H9 (cell line): ENCODE results near the gene OR6M1. TPM values are rescaled to one million over a fixed set of nuclear protein-coding genes. Genes with fewer than 3 reads are reported as not detected.

ENCODE experiments used
- DNase-seq: peaks from one replicate; pipeline ENCODE4 v3.0.0-alpha.2; 2017
- H2AFZ ChIP-seq: one replicate; pipeline ENCODE4 v1.6.1; 2013; ENCODE audit warnings: mild to moderate bottlenecking, low read length, control low read depth, moderate library complexity
- H2AK5ac ChIP-seq: 2 replicates; pipeline ENCODE4 v1.6.1; 2013; ENCODE audit warnings: low read length, control low read depth, mixed read lengths; ENCODE audit not compliant: insufficient read length
- H2BK120ac ChIP-seq: one replicate; pipeline ENCODE4 v1.6.1; 2013; ENCODE audit warnings: low read depth, mild to moderate bottlenecking, low read length, control low read depth, inconsistent platforms; ENCODE audit not compliant: poor library complexity, severe bottlenecking
- H2BK12ac ChIP-seq: 2 replicates; pipeline ENCODE4 v1.6.1; 2013; ENCODE audit warnings: low read length, control low read depth, mixed read lengths, low read depth; ENCODE audit not compliant: insufficient read length
- H2BK15ac ChIP-seq: 2 replicates; pipeline ENCODE4 v1.6.1; 2013; ENCODE audit warnings: low read depth, low read length, control low read depth
- H2BK20ac ChIP-seq: one replicate; pipeline ENCODE4 v1.6.1; 2013; ENCODE audit warnings: low read depth, mild to moderate bottlenecking, low read length, control low read depth, inconsistent platforms; ENCODE audit not compliant: poor library complexity, severe bottlenecking
- H2BK5ac ChIP-seq: 2 replicates; pipeline ENCODE4 v1.6.1; 2013; ENCODE audit warnings: low read length, control low read depth, mixed read lengths; ENCODE audit not compliant: insufficient read length
- H3K14ac ChIP-seq: 2 replicates; pipeline ENCODE4 v1.6.1; 2013; ENCODE audit warnings: low read length, control low read depth; ENCODE audit not compliant: insufficient read depth
- H3K18ac ChIP-seq: 2 replicates; pipeline ENCODE4 v1.6.1; 2013; ENCODE audit warnings: low read depth, mild to moderate bottlenecking, mixed read lengths, low read length, control low read depth; ENCODE audit not compliant: insufficient read length
- H3K23ac ChIP-seq: 2 replicates; pipeline ENCODE4 v1.6.1; 2013; ENCODE audit warnings: low read length, control low read depth, mixed read lengths, low read depth; ENCODE audit not compliant: insufficient read length
- H3K23me2 ChIP-seq: 2 replicates; pipeline ENCODE4 v1.6.1; 2013; ENCODE audit warnings: low read depth, mild to moderate bottlenecking, mixed read lengths, low read length, control low read depth; ENCODE audit not compliant: insufficient read length, poor library complexity, severe bottlenecking
- H3K27ac ChIP-seq: 2 replicates; pipeline ENCODE4 v1.5.1; 2013; ENCODE audit warnings: low read length, control low read depth, mixed read lengths, low read depth; ENCODE audit not compliant: insufficient read length
- H3K27me3 ChIP-seq: 2 replicates; pipeline ENCODE4 v1.6.1; 2013; ENCODE audit warnings: low read length, control low read depth, inconsistent platforms; ENCODE audit not compliant: insufficient read depth
- H3K4ac ChIP-seq: 2 replicates; pipeline ENCODE4 v1.6.1; 2013; ENCODE audit warnings: low read depth, mild to moderate bottlenecking, control low read depth, inconsistent platforms, low read length, moderate library complexity
- H3K4me1 ChIP-seq: 2 replicates; pipeline ENCODE4 v1.6.1; 2013; ENCODE audit warnings: low read length, control low read depth, inconsistent platforms; ENCODE audit not compliant: insufficient read depth
- H3K4me2 ChIP-seq: 2 replicates; pipeline ENCODE4 v1.6.1; 2013; ENCODE audit warnings: low read length, control low read depth, mixed read lengths; ENCODE audit not compliant: insufficient read length, insufficient read depth
- H3K56ac ChIP-seq: 2 replicates; pipeline ENCODE4 v1.6.1; 2013; ENCODE audit warnings: low read depth, mild to moderate bottlenecking, mixed read lengths, low read length, control low read depth; ENCODE audit not compliant: insufficient read length
- H3K79me1 ChIP-seq: 2 replicates; pipeline ENCODE4 v1.6.1; 2013; ENCODE audit warnings: low read depth, mild to moderate bottlenecking, moderate library complexity, low read length, control low read depth, inconsistent platforms; ENCODE audit not compliant: insufficient read depth, poor library complexity, severe bottlenecking
- H3K79me2 ChIP-seq: 2 replicates; pipeline ENCODE4 v1.6.1; 2013; ENCODE audit warnings: low read length, control low read depth, inconsistent platforms; ENCODE audit not compliant: insufficient read depth
- H3K9ac ChIP-seq: 2 replicates; pipeline ENCODE4 v1.6.1; 2013; ENCODE audit warnings: low read length, control low read depth, mixed read lengths; ENCODE audit not compliant: insufficient read length; ENCODE audit errors: extremely low read depth
- H3K9me3 ChIP-seq: one replicate; pipeline ENCODE4 v1.6.1; 2013; ENCODE audit warnings: low read depth, low read length, inconsistent platforms; ENCODE audit not compliant: control insufficient read depth
- H3T11ph ChIP-seq: one replicate; pipeline ENCODE4 v1.6.1; 2013; ENCODE audit warnings: mild to moderate bottlenecking, low read length, control low read depth, inconsistent platforms
- H4K20me1 ChIP-seq: one replicate; pipeline ENCODE4 v1.6.1; 2013; ENCODE audit not compliant: control insufficient read depth, insufficient read length, insufficient read depth
- H4K5ac ChIP-seq: 2 replicates; pipeline ENCODE4 v1.6.1; 2013; ENCODE audit warnings: low read depth, mild to moderate bottlenecking, mixed read lengths, low read length, control low read depth; ENCODE audit not compliant: insufficient read length
- H4K8ac ChIP-seq: replicated peaks from 2 replicates; pipeline ENCODE4 v1.6.1; 2013; ENCODE audit warnings: low read length, control low read depth, mixed read lengths, low read depth; ENCODE audit not compliant: insufficient read length
- H4K91ac ChIP-seq: 2 replicates; pipeline ENCODE4 v1.6.1; 2013; ENCODE audit warnings: low read depth, mild to moderate bottlenecking, moderate library complexity, mixed read lengths, low read length, control low read depth; ENCODE audit not compliant: insufficient read length
- H3K27ac Mint-ChIP-seq, 3 experiments: 2 replicates in 2 of 3; 3 replicates in 1 of 3; pipeline ENCODE4 v1.8.0; 2020 to 2021; ENCODE audit warnings: mixed read lengths in 3 of 3, mild to moderate bottlenecking in 1 of 3, moderate library complexity in 1 of 3
- H3K27me3 Mint-ChIP-seq: 2 replicates; pipeline ENCODE4 v1.8.0; 2021; ENCODE audit warnings: low read depth, mild to moderate bottlenecking, moderate library complexity, mixed read lengths
- H3K36me3 Mint-ChIP-seq, 3 experiments: 2 replicates in 2 of 3; 3 replicates in 1 of 3; pipeline ENCODE4 v1.8.0; 2020 to 2021; ENCODE audit warnings: low read depth in 3 of 3, mixed read lengths in 3 of 3; ENCODE audit not compliant: insufficient read depth in 1 of 3
- H3K4me1 Mint-ChIP-seq, 2 experiments: 2 replicates each; pipeline ENCODE4 v1.8.0; 2020; ENCODE audit warnings: mixed read lengths in 2 of 2
- H3K4me3 Mint-ChIP-seq, 2 experiments: 2 replicates in 1 of 2; 3 replicates in 1 of 2; pipeline ENCODE4 v1.8.0; 2020 to 2021; ENCODE audit warnings: mild to moderate bottlenecking in 2 of 2, mixed read lengths in 2 of 2, moderate library complexity in 1 of 2
- H3K9me3 Mint-ChIP-seq, 2 experiments: 2 replicates in 1 of 2; 3 replicates in 1 of 2; pipeline ENCODE4 v1.8.0; 2020; ENCODE audit warnings: mild to moderate bottlenecking in 2 of 2, mixed read lengths in 2 of 2, moderate library complexity in 1 of 2
- CTCF ChIP-seq: fragments of 200-600 bp; sonication (generic); conservative IDR thresholded peaks from 3 replicates; pipeline ENCODE4 v1.8.0; 2021; ENCODE audit warnings: antibody characterized with exemption, mild to moderate bottlenecking
- WGBS: extraction: QIAGEN DNeasy Blood & Tissue Kit; methylation state at CpG from one replicate; pipeline ENCODE4 v1.1.7; 2013; ENCODE audit warnings: missing lambda C conversion rate, low lambda C conversion rate, mixed read lengths; ENCODE audit not compliant: insufficient read length; ENCODE audit errors: extremely low coverage; 5-methylcytosine and 5-hydroxymethylcytosine counted together
- total RNA-seq: library from RNA; stranded (reverse); gene quantifications from 2 replicates; pipeline ENCODE4 v1.2.1, GENCODE V29; 2021

The OR6M1 gene
- total RNA-seq, 1 experiment from 2014 or later, result not detected

- no peak overlapping the region for H3K27ac Mint-ChIP-seq
- Histone ChIP-seq H3K23ac (no peak overlapping the region), H2BK5ac (no peak overlapping the region), H3K27me3 (no peaks in the 10 kb centered on the region), H4K8ac (no peak overlapping the region), H3K79me1 (no peaks in the 10 kb centered on the region), H2BK120ac (no peak overlapping the region), H3K56ac (no peak overlapping the region), H4K20me1 (no peaks in the 10 kb centered on the region), H2BK15ac (no peak overlapping the region), H2AK5ac (no peak overlapping the region), H3K9me3 (no peaks in the 10 kb centered on the region), H3K9ac (no peak overlapping the region), H3K79me2 (no peaks in the 10 kb centered on the region), H2BK12ac (no peak overlapping the region), H4K5ac (no peak overlapping the region), H3K27ac (no peak overlapping the region), H2BK20ac (no peak overlapping the region), H3K4ac (no peak overlapping the region), H3K4me2 (no peak overlapping the region), H3K14ac (no peak overlapping the region), H2AFZ (no peak overlapping the region), H3K23me2 (no peaks in the 10 kb centered on the region), H3K4me1 (peaks cover 3% of the 10 kb centered on the region; the same call in 1 of the 2 replicates), H3T11ph (no peak overlapping the region), H3K18ac (no peak overlapping the region), H4K91ac (no peak overlapping the region)
- H3K4me1 Mint-ChIP-seq, result peaks cover 36 to 45% of the 10 kb centered on the region in 2 experiments
- no peak overlapping the region for H3K4me3 Mint-ChIP-seq
- no peaks in the 10 kb centered on the region for H3K27me3 Mint-ChIP-seq
- DNase-seq, result no peak
- WGBS, result no CpG with 5 or more reads among the region's 1 CpG
- TF ChIP-seq CTCF, result no peak
- H3K36me3 Mint-ChIP-seq, result peaks cover 14 to 60% (median 36%) of the 10 kb centered on the region in 3 experiments
- H3K9me3 Mint-ChIP-seq, result peaks cover 31 to 39% of the 10 kb centered on the region in 2 experiments
Measured at GRCh38 chr11:123783536-123783935, 22.6 kb downstream of the OR6M1 start.
